Endothelial cell of umbilical vein (primary cell): Measurements from ENCODE around the gene HECTD4. TPM values are rescaled to one million over a fixed set of nuclear protein-coding genes. Genes with fewer than 3 reads are reported as not detected.

Source experiments
- BruUV-seq: library from RNA; stranded (reverse); fragments of 400-500 nt; replicated peaks from 2 replicates; lab custom pipeline; 2021; lab: Mats Ljungman, UMichigan
- CTCF ChIA-PET: fragments of 300-600, 350-600 bp; sonication (Branson Sonifier 250); formaldehyde crosslinking; loops from one replicate; lab custom pipeline; 2021; ENCODE audit warnings: antibody characterized with exemption, inconsistent platforms; lab: Charles Lee
- POLR2A ChIA-PET: fragments of 300-600, 350-600 bp; sonication (Branson Sonifier 250); formaldehyde crosslinking; loops from one replicate; lab custom pipeline; 2021; ENCODE audit warnings: antibody characterized with exemption, inconsistent platforms; lab: Charles Lee
- DNase-seq: peaks from one replicate; pipeline ENCODE4 v3.0.0-alpha.2; 2011; ENCODE audit warnings: low read depth, low spot score
- FAIRE-seq: peaks from 2 replicates; lab custom pipeline; 2011; peaks lifted over from hg19 to GRCh38; lab: Jason Lieb, UNC
- H2AFZ ChIP-seq: 2 replicates; pipeline ENCODE4 v1.6.0; 2012; ENCODE audit warnings: low read depth, low read length, control low read depth, inconsistent platforms
- H3K27ac ChIP-seq: 2 replicates; pipeline ENCODE4 v1.5.1; 2011; ENCODE audit warnings: low read depth, mild to moderate bottlenecking, control low read depth, low read length, moderate library complexity; ENCODE audit not compliant: insufficient read depth
- H3K27me3 ChIP-seq, 2 experiments: 2 replicates each; pipeline versions ENCODE4 v1.6.0 to v1.6.1; 2011; ENCODE audit warnings: low read length in 2 of 2, mixed read lengths in 1 of 2; ENCODE audit not compliant: control insufficient read depth in 2 of 2, insufficient read depth in 2 of 2
- H3K36me3 ChIP-seq, 2 experiments: 2 replicates in 1 of 2; 3 replicates in 1 of 2; pipeline ENCODE4 v1.5.1; 2011; ENCODE audit warnings: low read length in 2 of 2, mild to moderate bottlenecking in 1 of 2, moderate library complexity in 1 of 2; ENCODE audit not compliant: control insufficient read depth in 2 of 2, insufficient read depth in 2 of 2; ENCODE audit errors: extremely low read depth in 1 of 2
- H3K4me1 ChIP-seq: 3 replicates; pipeline ENCODE4 v1.5.1; 2011; ENCODE audit warnings: mild to moderate bottlenecking, low read length; ENCODE audit not compliant: control insufficient read depth, insufficient read depth; ENCODE audit errors: extremely low read depth
- H3K4me2 ChIP-seq: 2 replicates; pipeline ENCODE4 v1.6.1; 2011; ENCODE audit warnings: low read length, control low read depth, mixed read lengths; ENCODE audit not compliant: insufficient read depth
- H3K4me3 ChIP-seq, 3 experiments: fragments of 200-600 bp in 1 of 3; sonication (generic), shearing (Covaris generic) in 1 of 3; replicated peaks in 1 of 3; 2 replicates each; pipeline ENCODE4 v1.5.1; 2011 to 2016; ENCODE audit warnings: control low read depth in 3 of 3, low read length in 3 of 3, mild to moderate bottlenecking in 2 of 3, inconsistent platforms in 1 of 3, low read depth in 1 of 3, moderate library complexity in 1 of 3; ENCODE audit not compliant: insufficient read depth in 1 of 3
- H3K79me2 ChIP-seq: 2 replicates; pipeline ENCODE4 v1.6.0; 2012; ENCODE audit warnings: low read length, inconsistent platforms; ENCODE audit not compliant: control insufficient read depth, insufficient read depth
- H3K9ac ChIP-seq: replicated peaks from 2 replicates; pipeline ENCODE3; 2011; ENCODE audit warnings: low read length, control low read depth; ENCODE audit not compliant: insufficient read depth; ENCODE audit errors: extremely low read depth
- H3K9me1 ChIP-seq: replicated peaks from 3 replicates; pipeline ENCODE4 v1.6.0; 2011; ENCODE audit warnings: mild to moderate bottlenecking, low read length; ENCODE audit not compliant: control insufficient read depth, insufficient read depth; ENCODE audit errors: extremely low read depth
- H3K9me3 ChIP-seq: replicated peaks from 2 replicates; pipeline ENCODE4 v1.5.1; 2012; ENCODE audit warnings: low read length, inconsistent platforms; ENCODE audit not compliant: control insufficient read depth, insufficient read depth
- H4K20me1 ChIP-seq: replicated peaks from 2 replicates; pipeline ENCODE3; 2011; ENCODE audit warnings: mild to moderate bottlenecking, low read length; ENCODE audit not compliant: control insufficient read depth, insufficient read depth; ENCODE audit errors: extremely low read depth
- CTCF ChIP-seq, 2 donors: IDR thresholded peaks; 1 replicate in 1 of 2; 2 replicates in 1 of 2; pipeline ENCODE4 v1.5.1; 2011; ENCODE audit warnings: low read length in 2 of 2, mild to moderate bottlenecking in 2 of 2, moderate library complexity in 2 of 2, control low read depth in 1 of 2, inconsistent platforms in 1 of 2, low read depth in 1 of 2; ENCODE audit not compliant: insufficient read depth in 1 of 2; ENCODE audit errors: extremely low read depth in 1 of 2
- EZH2 ChIP-seq: IDR thresholded peaks from 2 replicates; pipeline ENCODE4 v1.6.1; 2012; ENCODE audit warnings: borderline replicate concordance, low read depth, mild to moderate bottlenecking, moderate library complexity, low read length, inconsistent platforms; ENCODE audit not compliant: severe bottlenecking
- FOS ChIP-seq: IDR thresholded peaks from 2 replicates; pipeline ENCODE4 v1.6.1; 2011; ENCODE audit warnings: mild to moderate bottlenecking, low read length, moderate library complexity, borderline replicate concordance; ENCODE audit not compliant: insufficient read depth
- GATA2 ChIP-seq: IDR thresholded peaks from 2 replicates; pipeline ENCODE4 v1.7.0; 2011; ENCODE audit warnings: low read depth, mild to moderate bottlenecking, moderate library complexity, mixed read lengths, low read length; ENCODE audit not compliant: insufficient read length, insufficient read depth
- JUN ChIP-seq: IDR thresholded peaks from 2 replicates; pipeline ENCODE4 v1.6.1; 2011; ENCODE audit warnings: borderline replicate concordance, low read depth; ENCODE audit not compliant: insufficient read length, insufficient read depth
- MAX ChIP-seq: IDR thresholded peaks from 2 replicates; pipeline ENCODE4 v1.6.1; 2011; ENCODE audit not compliant: insufficient read depth, insufficient read length
- MYC ChIP-seq: IDR thresholded peaks from one replicate; pipeline ENCODE4 v1.6.1; 2011; ENCODE audit warnings: mild to moderate bottlenecking, low read depth, low read length
- POLR2A ChIP-seq: IDR thresholded peaks from 2 replicates; pipeline ENCODE4 v1.6.1; 2012; ENCODE audit warnings: low read depth, mild to moderate bottlenecking, control low read depth, low read length
- POLR2AphosphoS5 ChIP-seq: IDR thresholded peaks from 2 replicates; pipeline ENCODE4 v1.6.1; 2012; ENCODE audit warnings: low read depth, mild to moderate bottlenecking, control low read depth, low read length, moderate library complexity; ENCODE audit not compliant: insufficient read depth
- dilution Hi-C: fragments of 300-500 bp; cut with MboI; formaldehyde crosslinking; loops from one replicate; pipeline ENCODE4 v1.15.0; 2019; ENCODE audit warnings: low sequenced_read_pairs; ENCODE audit not compliant: extremely low pct_ligation_motif_present
- intact Hi-C: fragments of 100-400 bp; cut with micrococcal nuclease; formaldehyde crosslinking; loops from one replicate; pipeline ENCODE4 v1.10.0; 2022
- polyA plus RNA-seq, 4 experiments: library from polyadenylated mRNA; depleted of rRNA in 3 of 4; stranded (reverse) in 3 of 4; unstranded in 1 of 4; fragments of >200 nt; gene quantifications; 2 replicates each; pipeline versions ENCODE4 v1.2.1 to v1.2.3, GENCODE V29; 2011 to 2012; ENCODE audit warnings: missing spikeins in 1 of 4
- total RNA-seq: library from RNA; stranded (reverse); gene quantifications from 2 replicates; pipeline ENCODE4 v1.2.3, GENCODE V29; 2021

HECTD4 gene
- total and polyA plus RNA-seq, 2 donors (not counting 3 experiments of a cell fraction or from before 2014, with no cell fraction given) = 9.7 to 47.7 TPM

GRCh38 chr12:112294793-112295192 lies 87.4 kb downstream of the HECTD4 start:
- no peaks in the 10 kb centered on the region for H3K27me3 ChIP-seq
- FAIRE-seq = no peak
- H3K79me2 ChIP-seq = no peaks in the 10 kb centered on the region
- H3K4me1 ChIP-seq = no peaks in the 10 kb centered on the region
- CTCF ChIA-PET = interaction anchor here (0.6 to 1.4 kb wide), 3 partner anchors 89 to 116 kb away, joined by 3 to 14 read pairs (median 4); no protein-coding TSS in a partner anchor
- no peak overlapping the region for H3K4me3 ChIP-seq
- no peak for TF ChIP-seq EZH2
- TF ChIP-seq MAX = no peak
- TF ChIP-seq JUN = no peak
- TF ChIP-seq MYC = no peak
- no peak for TF ChIP-seq POLR2AphosphoS5
- no peak for TF ChIP-seq CTCF (IDR thresholded peaks at IDR 0.05; ENCODE audit: extremely low read depth in 1 of 2, insufficient read depth in 1 of 2, low read depth in 1 of 2, low read length in 2 of 2)
- TF ChIP-seq GATA2 = no peak
- no peak for TF ChIP-seq FOS
- no peak for TF ChIP-seq POLR2A
- H3K9me1 ChIP-seq = no peaks in the 10 kb centered on the region
- peaks cover 0 to 4% of the 10 kb centered on the region in 2 experiments for H3K36me3 ChIP-seq
- peak; percentile 36 for DNase-seq
- H3K9me3 ChIP-seq = no peaks in the 10 kb centered on the region
- POLR2A ChIA-PET = no interaction called here
- H2AFZ ChIP-seq = no peak overlapping the region
- intact Hi-C loops (loop anchor here (2.0 kb wide), 1 partner anchor 92 kb away; no protein-coding TSS in a partner anchor), dilution Hi-C loops (no loop called here)
- H3K27ac ChIP-seq = no peak overlapping the region
- H3K9ac ChIP-seq = no peak overlapping the region
- no peaks in the 10 kb centered on the region for H4K20me1 ChIP-seq
- H3K4me2 ChIP-seq = no peak overlapping the region
- no TSS peak for BruUV-seq
